Glomerular endothelial cell (primary cell): Measurements from ENCODE around the gene PSMG3. TPM values are rescaled to one million over a fixed set of nuclear protein-coding genes. Genes with fewer than 3 reads are reported as not detected.
"Not testable (repeated sequence)": the region's sequence is repeated elsewhere in the genome, so short reads cannot be mapped to it uniquely, and the experiment has no call there.

Source experiments
- DNase-seq: peaks from one replicate; pipeline ENCODE4 v3.0.0-alpha.2; 2011; ENCODE audit warnings: low read depth, low spot score; ENCODE audit errors: extremely low read depth
- total RNA-seq: library from RNA; depleted of rRNA; stranded (reverse); fragments of >200 nt; gene quantifications from 2 replicates; pipeline ENCODE4 v1.2.3, GENCODE V29; 2015

Gene PSMG3
- total RNA-seq, 1 donor from 2014 or later: 45.6 TPM

DNA sequence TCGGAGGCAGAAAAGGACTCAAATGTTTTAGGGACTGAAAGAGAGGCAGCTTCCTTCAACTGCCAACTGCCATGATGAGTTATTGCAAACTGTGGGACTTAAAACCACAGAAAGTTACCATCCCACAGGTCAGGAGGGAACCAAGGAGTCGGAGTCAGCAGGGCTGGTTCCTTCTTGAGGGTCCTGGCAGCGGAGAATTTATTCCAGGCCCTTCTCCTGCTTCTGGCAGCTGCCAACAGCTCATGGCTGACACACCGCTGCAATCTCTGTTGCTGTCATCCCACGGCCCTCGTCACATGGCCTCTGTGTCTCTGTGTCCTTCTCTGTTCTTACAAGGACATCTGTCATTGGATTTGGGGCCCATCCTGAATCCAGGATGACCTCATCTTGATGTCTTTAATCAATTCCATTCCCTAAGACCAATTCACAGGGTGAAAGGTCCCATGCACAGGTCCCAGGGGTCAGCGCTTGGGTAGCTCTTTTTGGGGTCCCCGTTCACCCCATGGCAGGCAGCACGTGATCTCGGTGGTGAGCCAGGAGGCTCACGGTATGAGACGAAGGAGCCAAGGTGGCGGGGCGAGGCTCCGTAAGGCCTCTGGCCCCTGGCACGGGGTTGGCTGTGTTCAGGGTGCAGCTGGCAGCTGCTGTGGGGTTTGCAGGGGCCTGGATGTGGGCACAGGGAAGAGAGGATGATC, 27.4 kb upstream of the PSMG3 start:
- DNase-seq: no peak

DNA sequence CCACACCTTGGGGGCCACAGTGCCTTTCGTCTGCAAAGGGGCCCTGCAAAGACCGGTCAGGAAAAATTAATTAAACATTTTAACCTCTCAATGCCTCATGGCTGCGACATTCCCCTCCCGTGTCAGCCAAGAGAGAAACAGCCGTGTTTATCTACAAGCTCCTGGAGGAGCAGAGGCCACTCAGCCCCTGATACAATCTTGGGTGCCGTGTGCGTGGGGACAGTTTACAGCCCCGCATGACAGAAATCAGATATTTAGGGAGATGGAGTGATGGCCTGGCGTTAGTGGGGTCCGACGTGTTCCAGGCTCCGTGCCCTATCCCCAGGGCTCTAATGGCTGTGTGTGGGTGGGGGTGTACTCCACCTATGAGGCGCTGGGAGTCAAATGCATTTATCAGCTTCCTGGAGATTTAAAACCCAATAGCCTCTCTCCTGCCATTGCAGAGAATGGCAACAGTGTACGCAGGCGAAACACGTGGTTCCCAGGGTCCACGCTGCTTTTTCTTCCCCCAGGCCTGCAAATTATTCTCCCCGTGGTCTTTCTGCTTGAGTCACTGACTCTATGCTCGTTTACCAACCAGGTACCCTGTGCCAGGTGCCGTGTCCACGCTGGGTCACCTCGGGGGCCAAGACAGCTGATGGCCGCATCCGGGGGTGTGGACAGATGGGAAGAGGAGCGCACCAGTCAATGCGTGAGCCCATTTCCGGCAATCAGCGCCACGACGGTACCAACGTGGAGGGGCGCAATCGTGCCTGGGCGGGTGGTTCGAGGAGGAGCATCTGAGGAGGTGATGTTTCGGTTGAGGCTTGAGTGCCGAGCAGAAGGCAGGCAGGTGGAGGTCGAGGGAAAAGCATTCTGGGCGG, 26.6 kb upstream of the PSMG3 start:
- no peak for DNase-seq

DNA sequence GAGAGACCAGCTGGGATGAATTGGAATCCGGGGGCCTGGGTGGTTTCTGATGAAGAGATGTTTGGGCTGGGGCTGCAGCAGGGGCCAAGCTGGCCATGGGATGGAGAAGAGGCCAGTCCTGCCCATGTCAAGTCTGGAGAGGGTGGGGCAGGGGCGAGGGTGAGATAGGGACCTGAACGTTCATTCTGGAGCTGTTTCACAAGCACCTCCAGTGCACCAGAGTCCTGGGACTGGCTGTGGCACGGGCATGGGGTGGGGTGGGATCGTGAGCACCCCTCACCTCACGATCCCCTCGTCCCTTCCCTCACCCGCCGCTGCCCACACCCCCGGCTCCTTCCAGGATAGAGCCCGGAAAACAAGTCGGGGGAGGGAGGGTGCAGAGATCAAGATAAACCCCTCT, 25.8 kb upstream of the PSMG3 start:
- no peak for DNase-seq

DNA sequence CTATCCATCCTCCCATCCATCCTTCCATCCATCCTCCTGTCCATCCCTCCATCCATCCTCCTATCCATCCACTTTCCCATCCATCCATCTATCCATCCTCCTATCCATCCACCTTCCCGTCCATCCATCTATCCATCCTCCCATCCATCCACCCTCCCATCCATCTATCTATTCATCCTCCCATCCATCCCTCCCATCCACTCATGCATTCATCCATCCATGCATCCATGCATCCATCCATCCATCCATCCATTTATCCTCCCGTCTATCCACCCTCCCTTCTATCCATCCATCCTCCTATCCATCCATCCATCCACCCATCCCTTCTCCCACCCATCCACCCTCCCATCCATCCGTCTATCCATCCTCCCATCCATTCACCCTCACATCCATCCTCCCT, 25.2 kb upstream of the PSMG3 start:
- DNase-seq: no peak

DNA sequence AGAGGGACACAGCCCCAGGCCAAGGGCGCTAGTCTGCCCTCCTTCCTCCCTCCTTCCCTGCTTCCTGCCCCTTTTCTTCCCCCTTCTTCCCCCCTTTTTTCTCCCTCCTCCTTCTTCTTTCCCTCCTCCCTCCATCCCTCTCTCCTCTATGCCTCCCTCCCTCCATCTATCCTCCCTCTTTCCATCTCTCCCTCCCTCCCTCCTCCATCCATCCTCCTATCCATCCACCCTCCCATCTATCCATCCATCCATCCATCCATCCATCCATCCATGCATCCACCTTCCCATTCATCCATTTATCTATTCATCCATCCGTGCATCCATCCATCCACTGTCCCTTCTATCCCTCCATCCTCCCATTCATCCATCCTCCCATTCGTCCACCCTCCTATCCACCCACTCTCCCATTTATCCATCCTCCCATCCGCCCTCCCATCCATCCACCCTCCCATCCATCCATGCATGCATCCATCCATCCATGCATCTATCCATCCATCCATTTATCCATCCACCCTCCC, 24.1 kb upstream of the PSMG3 start:
- no peak for DNase-seq

DNA sequence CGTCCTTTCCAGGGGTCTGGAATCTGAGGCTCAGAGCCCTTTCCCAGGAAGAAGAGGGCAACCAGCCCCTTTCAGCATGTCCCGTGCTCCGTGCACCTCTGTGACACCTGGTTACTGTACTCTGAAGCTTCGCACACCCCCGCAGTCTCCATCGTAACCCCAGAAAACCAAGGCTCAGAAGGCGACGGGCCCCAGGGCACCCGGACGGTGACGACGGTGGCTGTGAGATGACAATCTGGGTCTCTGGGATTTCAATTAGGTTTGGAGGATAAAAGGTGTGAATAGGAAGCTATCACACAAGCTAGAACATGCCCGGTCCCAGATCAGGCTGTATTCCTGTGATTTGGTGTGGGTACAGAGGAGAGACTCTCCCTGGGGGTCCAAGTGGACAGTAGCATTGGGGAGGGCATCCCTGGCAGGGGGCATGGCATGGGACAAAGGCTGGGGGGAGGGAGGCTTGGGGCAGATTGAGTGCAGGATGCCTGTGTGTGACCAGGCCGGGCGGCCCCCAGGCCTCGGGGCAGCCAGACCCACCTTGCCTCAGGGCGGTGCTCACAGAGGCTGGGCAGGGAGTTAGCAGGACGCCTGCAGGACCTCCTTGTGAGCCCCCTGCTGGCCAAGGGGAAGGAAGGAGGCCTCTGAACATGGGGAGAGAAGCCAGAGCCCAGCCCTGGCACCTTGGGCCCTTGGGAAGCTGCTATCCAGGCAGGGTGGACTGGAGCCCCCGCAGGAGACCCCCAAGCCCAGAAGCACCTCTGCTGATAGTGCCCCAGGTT, 23.4 kb upstream of the PSMG3 start:
- DNase-seq: no peak

DNA sequence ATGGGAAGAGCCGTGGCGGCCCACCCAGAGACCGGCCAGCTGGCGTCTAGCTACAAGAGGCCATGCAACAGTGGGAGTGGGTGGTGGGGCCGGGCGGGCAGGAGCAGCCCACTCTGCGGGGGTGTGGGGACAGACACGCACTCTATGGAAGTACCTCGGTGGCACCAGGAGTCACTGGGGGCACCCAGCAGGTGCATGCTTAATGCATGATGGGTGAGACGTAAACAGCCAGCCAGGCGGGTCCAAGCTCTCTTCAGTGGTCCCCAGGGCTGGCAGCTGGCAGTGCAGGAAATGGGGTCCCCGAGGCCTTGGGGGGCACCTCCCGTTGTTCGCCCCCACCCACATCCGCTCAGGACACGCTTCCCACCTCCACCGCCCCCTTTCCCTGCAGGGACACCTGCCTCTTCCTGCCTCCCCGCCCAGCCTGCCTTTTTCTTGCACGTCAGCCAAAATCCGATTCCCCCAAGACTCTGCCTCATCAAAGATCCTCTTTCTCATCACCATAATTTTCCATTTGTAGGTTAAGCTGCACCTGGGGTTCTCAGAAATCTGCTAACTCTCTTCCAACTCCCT, 22.6 kb upstream of the PSMG3 start:
- DNase-seq: no peak

DNA sequence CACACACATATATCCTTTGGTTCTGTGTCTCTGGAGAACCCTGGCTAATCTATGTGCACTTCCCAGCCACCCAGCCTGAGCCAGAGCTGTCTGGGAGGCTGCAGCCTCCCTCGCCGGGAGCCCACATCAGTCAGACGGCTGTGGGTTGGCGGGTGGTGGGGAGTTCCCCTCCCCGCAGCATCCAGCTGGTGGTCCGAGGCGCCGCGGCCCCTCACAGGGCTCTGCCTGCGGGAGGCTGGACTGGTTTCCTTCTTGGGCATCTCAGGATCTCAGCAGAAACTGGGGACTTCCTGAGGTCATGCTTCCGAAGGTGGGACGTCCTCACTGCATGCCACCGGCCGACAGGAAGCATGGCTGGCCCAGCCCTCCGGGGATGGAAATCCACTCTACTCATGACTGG, 22.0 kb upstream of the PSMG3 start:
- no peak for DNase-seq

DNA sequence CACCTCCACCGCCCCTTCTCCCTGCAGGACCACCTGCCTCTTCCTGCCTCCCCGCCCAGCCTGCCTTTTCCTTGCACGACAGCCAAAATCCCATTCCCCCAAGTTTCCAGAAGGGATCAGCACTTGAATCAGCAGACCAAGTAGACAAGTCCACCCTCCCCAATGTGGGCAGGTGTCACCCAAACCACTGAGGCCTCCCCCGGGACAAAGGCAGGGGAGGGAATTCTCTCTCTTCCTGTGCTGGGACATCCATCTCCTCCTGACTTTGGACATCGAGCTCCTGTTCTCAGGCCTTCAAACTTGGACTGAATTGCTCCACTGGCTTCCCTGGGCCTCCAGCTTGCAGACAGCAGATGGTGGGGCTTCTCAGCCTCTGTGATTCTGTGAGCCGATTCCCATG, 21.6 kb upstream of the PSMG3 start:
- no peak for DNase-seq

DNA sequence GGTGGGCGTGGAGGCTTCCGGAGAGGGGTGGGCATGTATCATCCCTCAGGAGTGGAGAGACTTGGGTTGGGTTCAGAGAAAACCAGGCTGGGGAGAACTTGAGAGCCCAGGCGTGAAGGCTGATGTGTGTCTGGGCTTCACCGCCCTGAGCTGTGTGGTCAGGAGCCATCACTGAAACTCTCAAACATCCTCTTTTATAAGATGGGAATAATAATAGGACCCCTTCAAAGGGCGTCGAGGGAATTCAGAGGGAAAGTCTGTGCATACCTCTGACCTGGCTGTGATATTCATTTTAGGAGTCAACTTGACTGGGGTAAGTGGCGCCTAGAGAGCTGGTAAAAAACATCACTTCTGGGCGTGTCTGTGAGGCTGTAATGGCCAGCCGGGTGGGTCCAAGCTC, 21.1 kb upstream of the PSMG3 start:
- DNase-seq: no peak

DNA sequence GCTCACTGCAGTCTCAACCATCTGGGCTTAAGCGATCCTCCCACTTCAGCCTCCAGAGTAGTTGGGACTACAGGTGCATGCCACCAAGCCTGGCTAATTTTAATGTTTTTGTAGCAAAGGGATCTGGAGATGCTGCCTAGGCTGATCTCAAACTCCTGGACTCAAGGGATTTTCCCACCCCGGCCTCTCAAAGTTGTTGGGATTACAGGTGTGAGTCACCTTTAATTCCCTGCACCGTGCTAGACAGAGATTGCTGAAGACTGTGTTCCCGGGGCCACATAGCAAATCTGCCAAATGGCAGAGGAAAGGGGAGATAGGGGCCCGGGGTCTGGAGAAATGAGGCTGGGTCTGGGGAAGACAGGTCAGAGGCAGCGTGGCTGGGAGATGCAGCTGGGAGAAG, 20.6 kb upstream of the PSMG3 start:
- DNase-seq: no peak

DNA sequence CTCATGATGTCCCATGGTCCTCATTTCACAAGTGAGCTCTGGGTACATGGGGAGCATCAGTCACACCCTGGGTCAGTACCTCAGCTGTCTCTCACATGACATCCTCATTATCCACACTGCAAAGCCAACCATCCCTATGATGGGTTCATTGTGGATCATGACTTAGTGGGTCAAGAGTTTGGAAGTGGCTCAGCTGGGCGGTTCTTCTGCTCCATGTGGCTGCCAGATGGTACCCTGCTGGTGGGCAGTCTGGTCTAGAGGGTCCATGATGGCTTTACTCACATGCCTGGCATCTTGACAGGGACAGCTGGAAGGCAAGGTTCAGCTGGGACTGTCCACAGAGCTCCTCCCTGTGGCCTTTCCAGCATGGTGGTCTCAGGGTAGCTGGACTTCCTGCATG, 19.1 kb upstream of the PSMG3 start:
- no peak for DNase-seq

DNA sequence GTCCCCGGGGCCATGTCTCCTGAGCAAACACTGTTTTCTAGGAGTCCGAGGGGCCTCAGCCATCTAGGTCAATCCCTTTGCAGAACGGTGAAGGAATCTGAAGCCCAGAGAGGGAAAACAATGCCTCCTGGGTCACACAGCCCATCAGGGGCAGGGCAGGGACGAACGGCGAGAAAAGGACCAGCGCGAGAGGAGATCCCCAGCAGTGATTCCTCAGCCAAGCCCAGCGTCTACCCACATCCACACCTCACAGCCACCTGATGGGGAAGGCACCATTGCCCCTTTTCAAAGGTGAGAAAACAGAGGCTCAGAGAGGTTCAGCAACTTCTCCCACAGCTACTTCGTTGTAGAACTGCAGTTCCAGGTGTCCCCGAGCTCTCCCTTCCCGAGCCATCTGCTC, 17.9 kb upstream of the PSMG3 start:
- no peak for DNase-seq

DNA sequence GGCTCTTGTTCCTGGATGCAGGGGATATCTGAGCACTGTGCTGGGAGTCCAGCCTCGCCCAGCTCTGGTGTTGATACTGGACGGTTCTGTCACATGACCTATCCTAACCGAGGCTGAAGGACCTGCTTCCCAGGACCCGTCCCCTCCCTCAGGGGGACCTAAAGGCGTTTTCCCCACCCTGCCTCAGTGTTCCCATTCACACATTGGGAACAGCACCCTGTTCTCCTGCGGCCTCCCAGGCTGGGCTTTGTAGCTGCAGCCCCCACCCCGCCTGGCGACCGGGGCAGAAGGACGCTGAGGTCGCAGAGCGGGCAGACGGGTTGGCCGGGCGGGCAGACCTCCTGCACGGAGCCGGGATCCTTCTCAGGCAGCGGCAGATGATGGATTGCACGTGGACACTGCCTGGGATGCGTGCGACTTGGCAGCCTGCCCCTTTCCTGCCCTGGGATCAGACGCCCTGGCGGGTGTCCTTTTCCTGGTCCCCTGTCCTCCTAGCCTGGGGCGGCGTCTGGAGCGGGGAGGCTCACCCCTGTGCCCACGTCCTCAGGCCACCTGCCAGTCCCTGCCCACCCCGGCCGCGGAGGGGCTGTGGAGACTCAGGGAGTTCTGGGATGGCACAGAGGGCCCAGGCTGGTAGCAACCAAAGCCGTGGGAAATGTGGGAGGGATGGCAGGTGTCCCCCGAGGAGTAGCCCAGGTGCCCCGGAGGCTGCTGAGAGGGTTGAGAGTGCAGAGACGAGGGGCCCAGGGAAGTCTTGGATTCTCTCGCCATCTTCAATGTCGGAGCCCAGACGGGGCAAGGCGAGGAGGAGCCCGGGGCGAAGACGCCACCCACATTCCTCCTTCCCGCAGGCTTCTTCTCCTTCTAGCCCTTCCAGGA, 17.2 kb upstream of the PSMG3 start:
- no peak for DNase-seq

DNA sequence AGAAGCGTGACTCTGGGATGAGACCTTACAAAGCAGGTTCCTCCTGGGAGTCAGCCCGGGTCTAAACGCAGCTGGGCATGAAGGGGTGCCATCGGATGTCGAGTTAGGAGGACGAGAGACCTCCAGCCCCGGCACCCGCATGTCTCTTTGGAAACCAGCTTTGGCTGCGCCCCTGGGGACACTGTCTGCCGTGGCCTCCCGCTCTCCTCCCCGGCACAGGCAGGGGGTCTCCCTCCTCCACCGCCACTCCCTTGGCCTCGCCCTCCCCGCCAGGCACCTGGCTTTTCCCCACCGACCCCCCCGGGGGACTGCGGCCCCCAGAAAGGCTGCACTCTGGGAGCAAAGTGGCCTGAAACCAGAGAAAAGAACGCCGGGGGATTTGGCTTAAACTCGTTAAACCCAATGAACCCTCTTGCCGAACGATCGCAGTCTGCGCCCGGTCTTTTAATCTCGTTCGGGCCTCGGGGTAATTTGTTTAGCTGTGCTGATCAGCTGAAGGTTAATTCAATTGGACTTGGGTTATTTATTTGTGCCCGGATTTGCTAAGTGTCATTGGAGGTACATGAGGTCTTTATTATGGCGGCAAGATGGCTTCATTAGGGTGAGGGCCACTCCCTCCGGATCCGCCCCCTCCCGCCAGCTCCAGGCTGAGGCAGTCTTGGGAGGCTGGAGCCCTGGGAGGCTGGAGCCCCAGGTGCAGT, 16.4 kb upstream of the PSMG3 start:
- no peak for DNase-seq

DNA sequence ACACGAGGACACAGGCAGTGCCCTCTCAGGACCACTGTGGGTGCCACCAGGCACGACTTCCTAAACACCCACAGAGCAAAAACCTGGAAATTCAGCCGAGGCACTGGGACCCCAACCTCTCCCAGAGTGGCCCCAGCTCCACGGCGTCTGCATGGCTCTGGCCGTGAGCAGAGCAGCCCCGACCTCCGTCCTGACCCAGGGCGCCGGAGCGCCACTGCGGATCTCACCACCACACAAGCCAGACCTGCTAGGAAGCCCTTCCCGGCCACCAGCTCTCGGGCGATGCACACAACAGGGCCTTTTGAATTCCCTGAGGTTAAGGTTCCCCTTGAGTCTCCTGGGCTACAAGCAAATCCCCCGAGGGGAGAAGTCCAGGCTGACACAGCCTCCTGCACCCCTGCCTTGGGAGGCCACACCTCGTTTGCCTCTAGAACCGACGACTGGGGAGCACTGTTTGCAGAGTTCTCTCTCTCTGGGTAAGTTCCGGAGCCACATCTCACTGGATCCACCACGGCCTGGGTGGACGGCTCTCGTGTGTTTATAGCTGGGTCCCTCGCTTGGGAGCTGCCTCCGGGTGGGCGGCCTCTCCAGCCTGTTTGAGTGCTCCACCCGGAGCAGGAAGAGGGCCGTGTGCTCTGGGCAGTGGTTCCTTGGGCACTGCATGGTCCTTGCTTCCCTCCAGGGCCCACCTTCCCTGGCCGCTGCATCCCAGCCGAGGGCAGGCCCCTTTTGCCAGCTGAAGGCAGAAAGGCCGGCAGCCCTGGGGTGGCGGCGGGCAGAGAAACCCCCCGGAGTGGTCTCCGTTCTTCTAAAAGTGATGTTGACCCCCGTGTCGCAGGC, 15.5 kb upstream of the PSMG3 start:
- DNase-seq: no peak

DNA sequence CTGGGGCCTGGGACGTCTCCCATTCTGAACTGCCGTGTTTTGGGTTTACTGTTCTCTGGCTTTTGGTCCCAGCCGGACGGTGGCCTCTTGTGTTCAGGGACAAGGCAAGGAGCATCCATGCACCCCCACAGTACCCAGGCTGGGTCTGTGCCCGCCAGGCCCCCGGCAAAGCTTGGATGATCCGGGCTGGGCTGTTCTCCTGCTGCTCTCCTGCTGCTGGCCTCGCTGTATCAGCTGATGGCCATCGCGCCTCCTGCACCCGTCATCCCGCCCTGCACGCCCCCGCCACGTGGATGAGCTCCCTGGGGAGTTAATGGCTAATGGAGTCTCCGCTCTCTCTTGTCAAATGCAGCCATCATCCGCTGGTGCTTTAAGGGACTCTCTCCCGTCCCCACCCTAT, 14.9 kb upstream of the PSMG3 start:
- DNase-seq: no peak

DNA sequence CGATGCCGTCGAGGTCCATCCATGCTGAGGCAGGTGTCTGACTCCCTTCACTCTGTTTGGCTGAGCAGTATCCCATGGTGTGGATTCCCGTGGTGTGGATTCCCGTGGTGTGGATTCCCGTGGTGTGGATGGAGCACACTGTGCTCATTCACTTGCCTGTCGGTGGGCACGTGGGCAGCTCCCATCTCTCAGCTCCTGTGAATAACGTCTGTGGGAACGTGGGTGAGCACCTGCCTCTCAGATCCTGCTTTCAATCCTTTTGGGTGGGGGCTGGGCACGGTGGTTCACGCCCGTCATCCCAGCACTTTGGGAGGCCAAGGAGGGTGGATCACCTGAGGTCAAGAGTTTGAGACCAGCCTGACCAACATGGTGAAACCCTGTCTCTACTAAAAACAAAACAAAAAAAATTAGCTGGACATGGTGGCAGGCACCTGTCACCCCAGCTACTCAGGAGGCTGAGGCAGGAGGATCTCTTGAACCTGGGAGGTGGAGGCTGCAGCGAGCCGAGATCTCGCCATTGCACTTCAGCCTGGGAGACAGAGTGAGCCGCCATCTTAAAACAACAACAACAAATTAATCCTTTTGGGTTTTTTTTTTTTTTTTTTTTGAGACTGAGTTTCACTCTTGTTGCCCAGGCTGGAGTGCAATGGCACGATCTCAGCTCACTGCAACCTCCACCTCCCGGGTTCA, 13.6 kb upstream of the PSMG3 start:
- not testable (repeated sequence) for DNase-seq
